Bronchial epithelial cell (primary cell): ENCODE results near the gene RAB29. TPM values are rescaled to one million over a fixed set of nuclear protein-coding genes. Genes with fewer than 3 reads are reported as not detected.
"Not testable (repeated sequence)": the region's sequence is repeated elsewhere in the genome, so short reads cannot be mapped to it uniquely, and the experiment has no call there.

Experiments
- DNase-seq: peaks from one replicate; pipeline ENCODE4 v3.0.0-alpha.2; 2010; ENCODE audit warnings: low read depth
- FAIRE-seq: peaks from 2 replicates; lab custom pipeline; 2011; peaks lifted over from hg19 to GRCh38; lab: Jason Lieb, UNC
- H3K27me3 ChIP-seq: 2 replicates; pipeline ENCODE4 v1.5.1; 2011; ENCODE audit warnings: low read length; ENCODE audit not compliant: control insufficient read depth, insufficient read depth
- H3K36me3 ChIP-seq: 2 replicates; pipeline ENCODE4 v1.5.1; 2011; ENCODE audit warnings: low read length; ENCODE audit not compliant: control insufficient read depth, insufficient read depth
- H3K4me3 ChIP-seq: 2 replicates; pipeline ENCODE4 v1.5.1; 2011; ENCODE audit warnings: mild to moderate bottlenecking, low read depth, low read length, control low read depth
- total RNA-seq: library from RNA; depleted of rRNA; stranded (reverse); fragments of >200 nt; gene quantifications from 2 replicates; pipeline ENCODE4 v1.2.1, GENCODE V29; 2014
- TF ChIP-seq, protein P1 (sequence below): IDR thresholded peaks from 2 replicates; pipeline ENCODE4 v1.5.1; 2011; ENCODE audit warnings: mild to moderate bottlenecking, moderate library complexity, low read length, control low read depth, inconsistent platforms; ENCODE audit not compliant: insufficient read depth, severe bottlenecking

The RAB29 gene
- total RNA-seq, 1 donor from 2014 or later, result 18.7 TPM

DNA sequence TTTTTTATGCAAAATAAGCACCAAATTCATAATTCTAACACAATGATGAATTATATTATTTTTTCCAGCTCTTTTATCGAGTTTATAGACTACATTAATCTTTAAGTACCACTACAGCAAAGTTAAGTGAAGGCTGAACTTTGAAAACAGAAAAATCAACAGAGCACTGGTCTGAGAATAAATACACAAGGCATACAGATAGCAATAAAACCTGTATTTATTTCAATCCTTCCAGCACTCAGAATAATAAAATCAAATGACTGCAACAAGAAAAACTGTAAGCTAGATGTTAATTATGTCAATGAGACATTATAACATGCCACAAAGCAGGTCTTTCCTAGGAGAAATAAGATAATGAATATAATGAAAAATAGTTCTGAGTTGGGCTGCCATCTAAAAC, 49.8 kb downstream of the RAB29 start:
- Histone ChIP-seq H3K36me3 (peaks cover 2% of the 10 kb centered on the region), H3K27me3 (no peaks in the 10 kb centered on the region), H3K4me3 (no peak overlapping the region)
- DNase-seq (no peak), FAIRE-seq (no peak)
- TF ChIP-seq, protein P1, sequence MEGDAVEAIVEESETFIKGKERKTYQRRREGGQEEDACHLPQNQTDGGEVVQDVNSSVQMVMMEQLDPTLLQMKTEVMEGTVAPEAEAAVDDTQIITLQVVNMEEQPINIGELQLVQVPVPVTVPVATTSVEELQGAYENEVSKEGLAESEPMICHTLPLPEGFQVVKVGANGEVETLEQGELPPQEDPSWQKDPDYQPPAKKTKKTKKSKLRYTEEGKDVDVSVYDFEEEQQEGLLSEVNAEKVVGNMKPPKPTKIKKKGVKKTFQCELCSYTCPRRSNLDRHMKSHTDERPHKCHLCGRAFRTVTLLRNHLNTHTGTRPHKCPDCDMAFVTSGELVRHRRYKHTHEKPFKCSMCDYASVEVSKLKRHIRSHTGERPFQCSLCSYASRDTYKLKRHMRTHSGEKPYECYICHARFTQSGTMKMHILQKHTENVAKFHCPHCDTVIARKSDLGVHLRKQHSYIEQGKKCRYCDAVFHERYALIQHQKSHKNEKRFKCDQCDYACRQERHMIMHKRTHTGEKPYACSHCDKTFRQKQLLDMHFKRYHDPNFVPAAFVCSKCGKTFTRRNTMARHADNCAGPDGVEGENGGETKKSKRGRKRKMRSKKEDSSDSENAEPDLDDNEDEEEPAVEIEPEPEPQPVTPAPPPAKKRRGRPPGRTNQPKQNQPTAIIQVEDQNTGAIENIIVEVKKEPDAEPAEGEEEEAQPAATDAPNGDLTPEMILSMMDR, result no peak

DNA sequence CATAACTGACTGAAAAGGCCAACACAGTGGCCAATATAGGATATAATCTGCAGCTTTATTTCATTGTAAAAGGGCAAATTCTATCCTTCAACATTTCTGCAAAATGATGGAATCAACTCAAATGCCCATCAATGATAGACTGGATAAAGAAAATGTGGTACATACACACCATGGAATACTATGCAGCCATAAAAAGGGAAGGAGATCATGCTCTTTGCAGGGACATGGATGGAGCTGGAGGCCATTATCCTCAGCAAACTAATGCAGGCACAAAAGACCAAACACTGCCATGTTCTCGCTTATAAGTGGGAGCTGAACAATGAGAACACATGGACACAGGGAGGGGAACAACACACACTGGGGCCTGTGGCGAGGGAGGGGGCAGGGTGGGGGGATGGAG, 54.5 kb downstream of the RAB29 start:
- H3K27me3 ChIP-seq, DNase-seq, H3K4me3 ChIP-seq, FAIRE-seq, H3K36me3 ChIP-seq: not testable (repeated sequence)

DNA sequence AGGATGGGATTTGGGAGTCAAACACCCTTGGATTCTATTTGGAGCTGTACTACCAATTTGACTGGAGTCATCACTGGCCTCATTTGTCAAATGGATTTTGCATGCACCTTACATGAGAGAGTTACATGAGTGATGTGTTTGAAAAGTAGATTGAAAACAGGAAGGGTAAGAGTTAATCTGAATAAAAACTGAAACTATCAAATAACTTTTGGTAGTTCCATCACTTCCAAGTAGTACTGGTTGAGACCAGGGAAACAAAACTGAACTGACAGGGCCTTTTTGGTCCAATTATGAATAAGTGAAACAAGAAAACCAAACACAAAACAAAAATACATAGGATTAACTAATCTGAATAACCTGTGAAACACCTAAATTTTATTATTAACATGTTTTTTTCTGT, 55.5 kb downstream of the RAB29 start:
- TF ChIP-seq, protein P1, result no peak
- no peaks in the 10 kb centered on the region for H3K27me3 ChIP-seq
- H3K36me3 ChIP-seq, result peaks cover 7% of the 10 kb centered on the region
- no peak for DNase-seq
- no peak for FAIRE-seq
- no peak overlapping the region for H3K4me3 ChIP-seq

DNA sequence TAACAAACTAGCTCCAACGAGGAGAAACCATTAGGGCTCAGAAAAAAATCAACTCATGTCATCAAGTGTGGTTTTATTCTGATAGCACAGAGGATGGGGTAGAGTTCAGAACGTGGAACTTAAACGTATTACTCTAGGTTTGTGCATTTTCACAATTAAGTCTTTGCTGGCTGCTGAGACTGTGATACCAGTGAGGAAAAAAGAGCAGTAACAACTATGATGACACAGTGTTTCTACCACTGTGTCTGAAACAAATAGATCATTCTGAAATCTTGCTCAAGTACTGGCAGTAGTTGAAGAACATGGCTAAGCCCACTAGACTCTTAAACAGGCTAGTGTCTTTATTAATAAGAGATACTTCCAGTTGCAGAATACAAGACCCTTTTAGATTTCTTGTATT, 56.3 kb downstream of the RAB29 start:
- DNase-seq (no peak), FAIRE-seq (no peak)
- H3K27me3 ChIP-seq, result no peaks in the 10 kb centered on the region
- TF ChIP-seq, protein P1, result no peak
- H3K4me3 ChIP-seq, result no peak overlapping the region
- peaks cover 7% of the 10 kb centered on the region for H3K36me3 ChIP-seq

Other genes starting within 250 kb of the RAB29 start
- gene ELK4, start 143.5 kb downstream of the RAB29 start, total RNA-seq, result 10.2 and 10.8 TPM in 2 replicates
- 0.77 and 0.79 TPM in 2 replicates for gene SLC45A3, start 95.0 kb downstream of the RAB29 start, total RNA-seq
- 72.1 and 91.1 TPM in 2 replicates for gene NUCKS1, start 25.3 kb downstream of the RAB29 start, total RNA-seq
- gene SLC41A1, start 37.7 kb upstream of the RAB29 start, total RNA-seq, result 6.6 and 8.6 TPM in 2 replicates
- not detected in 2 replicates for gene PM20D1, start 74.7 kb upstream of the RAB29 start, total RNA-seq
- gene SLC26A9, start 168.0 kb upstream of the RAB29 start, total RNA-seq, result 0.26 TPM in 1 of 2 replicates, not detected in the other
- gene RAB7B, start 227.9 kb upstream of the RAB29 start, total RNA-seq, result 2.9 and 4.9 TPM in 2 replicates
- gene CTSE, start 248.4 kb upstream of the RAB29 start, total RNA-seq, result not detected in 2 replicates